ENCODE data around the gene RAB11FIP4.

DNA sequence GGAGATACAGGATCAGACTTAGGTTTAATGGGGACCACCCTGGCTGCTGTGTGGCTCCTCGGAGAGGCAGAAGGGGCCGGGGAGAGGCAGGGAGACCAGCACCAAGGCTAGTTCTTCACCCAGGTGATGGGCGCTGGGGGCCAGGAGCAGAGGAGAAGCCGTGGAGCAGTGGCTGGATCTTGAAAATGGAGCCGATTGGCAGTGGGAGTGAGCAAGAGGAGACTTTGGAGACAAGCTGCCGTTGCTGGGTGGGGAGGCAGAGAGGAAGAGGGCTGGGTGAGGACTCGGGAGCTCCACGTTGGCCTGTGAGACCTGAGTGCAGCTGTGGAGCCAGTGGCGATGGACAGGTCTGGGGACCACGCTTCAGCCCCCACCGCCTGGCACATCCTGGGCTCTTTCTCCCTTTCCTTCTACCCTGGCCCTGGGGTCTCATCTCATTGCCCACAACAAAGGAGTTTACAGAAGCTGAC is 9.0 kb downstream of the RAB11FIP4 start:
- TF ChIP-seq EZH2 (IDR thresholded peaks at IDR 0.05) (no peak), POLR2AphosphoS5 (IDR thresholded peaks at IDR 0.05; ENCODE audit: borderline replicate concordance, low read depth, low read length) (no peak), FOXP2 (optimal IDR thresholded peaks at IDR 0.05; ENCODE audit: control extremely low read depth, extremely low read length, insufficient read depth) (no peak)

Measured in SK-N-MC (cell line).